Activated CD4-positive, alpha-beta T cell treated with anti-CD3 and anti-CD28 coated beads, Interleukin-2, Interleukin-6, amounts not matched to agents 100 ng/mL and 50 ng/mL, durations not matched to agents 16 hours and 8 hours (primary cell): ENCODE data around the gene HEBP2.
"Not testable (repeated sequence)": the region's sequence is repeated elsewhere in the genome, so short reads cannot be mapped to it uniquely, and the experiment has no call there.

Experiments
- DNase-seq: peaks from one replicate; pipeline ENCODE4 v3.0.0-alpha.2; 2020

HEBP2 gene

GRCh38 chr6:138424004-138424904 lies 20.2 kb downstream of the HEBP2 start:
- no peak for DNase-seq

GRCh38 chr6:138425256-138425655 lies 21.2 kb downstream of the HEBP2 start:
- DNase-seq = not testable (repeated sequence)

DNA sequence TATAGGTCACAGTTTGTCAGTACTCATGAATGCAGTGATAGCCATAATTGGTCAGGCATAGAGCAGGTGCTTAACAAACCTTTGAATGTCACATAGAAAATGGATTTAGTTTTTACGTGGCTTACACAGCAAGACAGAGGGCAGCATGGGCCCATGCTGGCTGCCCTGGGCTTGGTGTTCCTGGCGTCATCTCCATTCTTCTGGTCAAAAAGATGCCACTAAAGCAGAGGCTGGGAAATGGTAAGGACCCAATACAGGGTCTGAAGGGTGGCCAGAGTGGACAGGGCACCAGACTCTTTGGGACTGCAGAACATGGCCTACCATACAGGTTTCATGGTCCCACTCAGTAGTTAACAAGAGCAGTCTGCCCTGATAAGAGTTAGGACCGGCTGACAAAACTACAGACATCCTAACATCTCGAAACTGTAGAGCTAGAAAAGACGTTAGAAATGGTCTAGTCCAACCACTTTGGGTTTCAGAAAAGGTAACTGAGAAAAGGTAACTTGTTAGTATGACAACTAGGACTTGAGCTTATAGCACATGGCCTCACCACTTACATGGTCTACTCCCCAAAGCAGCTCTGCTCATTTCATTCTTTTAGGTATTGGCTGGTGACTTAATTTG lies 22.6 kb downstream of the HEBP2 start:
- no peak for DNase-seq

GRCh38 chr6:138427701-138428100 lies 23.7 kb downstream of the HEBP2 start:
- no peak for DNase-seq

DNA sequence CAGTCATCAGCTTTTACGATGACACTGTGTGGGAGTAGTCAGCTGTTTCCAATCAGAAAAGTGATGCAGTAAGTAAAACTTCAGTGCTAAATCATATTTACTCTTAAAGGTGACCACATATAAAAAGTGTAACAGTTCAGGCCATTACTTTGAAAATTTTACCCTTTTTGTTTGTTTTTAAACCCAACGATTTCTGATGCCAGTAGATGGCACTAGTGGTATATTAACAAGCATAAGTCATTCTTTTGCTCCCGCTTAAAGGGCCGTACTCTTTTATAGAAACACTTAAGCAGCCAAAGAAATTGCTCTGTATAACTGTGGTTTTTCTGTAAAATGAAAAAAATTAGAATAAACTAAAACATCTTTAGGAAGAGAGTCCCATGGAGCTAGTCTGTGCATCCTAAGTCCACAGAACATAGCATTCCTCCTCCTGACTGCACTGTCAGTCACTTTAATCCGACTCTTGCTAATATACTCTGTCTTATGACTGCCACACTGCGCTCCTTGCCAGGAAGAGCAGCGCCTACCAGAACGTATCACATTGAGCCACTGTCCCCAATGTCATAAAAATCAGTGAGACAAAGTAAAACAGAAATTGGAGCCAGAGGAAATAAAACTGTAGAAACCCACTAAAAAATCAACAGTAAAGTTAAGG lies 25.0 kb downstream of the HEBP2 start:
- peak; percentile 51 for DNase-seq

DNA sequence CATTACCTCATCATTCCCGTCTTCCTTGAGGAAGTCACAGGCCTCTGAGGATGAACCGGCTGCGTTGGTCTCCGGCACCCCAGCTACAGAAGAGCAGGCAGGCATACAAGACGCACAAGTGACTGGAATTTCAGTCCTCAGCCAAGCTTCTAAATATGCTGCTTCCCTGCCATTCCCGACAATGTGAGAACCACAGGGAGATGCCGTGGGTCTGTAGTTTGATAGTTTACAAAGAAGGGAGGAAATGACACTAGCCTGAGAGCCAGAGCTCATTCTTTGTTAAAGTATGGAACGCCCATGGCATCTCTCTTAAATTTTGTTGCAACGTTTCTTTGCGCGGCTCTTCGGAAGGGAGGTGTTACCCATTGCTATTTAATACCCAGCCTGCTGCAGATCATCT lies 25.7 kb downstream of the HEBP2 start:
- no peak for DNase-seq

DNA sequence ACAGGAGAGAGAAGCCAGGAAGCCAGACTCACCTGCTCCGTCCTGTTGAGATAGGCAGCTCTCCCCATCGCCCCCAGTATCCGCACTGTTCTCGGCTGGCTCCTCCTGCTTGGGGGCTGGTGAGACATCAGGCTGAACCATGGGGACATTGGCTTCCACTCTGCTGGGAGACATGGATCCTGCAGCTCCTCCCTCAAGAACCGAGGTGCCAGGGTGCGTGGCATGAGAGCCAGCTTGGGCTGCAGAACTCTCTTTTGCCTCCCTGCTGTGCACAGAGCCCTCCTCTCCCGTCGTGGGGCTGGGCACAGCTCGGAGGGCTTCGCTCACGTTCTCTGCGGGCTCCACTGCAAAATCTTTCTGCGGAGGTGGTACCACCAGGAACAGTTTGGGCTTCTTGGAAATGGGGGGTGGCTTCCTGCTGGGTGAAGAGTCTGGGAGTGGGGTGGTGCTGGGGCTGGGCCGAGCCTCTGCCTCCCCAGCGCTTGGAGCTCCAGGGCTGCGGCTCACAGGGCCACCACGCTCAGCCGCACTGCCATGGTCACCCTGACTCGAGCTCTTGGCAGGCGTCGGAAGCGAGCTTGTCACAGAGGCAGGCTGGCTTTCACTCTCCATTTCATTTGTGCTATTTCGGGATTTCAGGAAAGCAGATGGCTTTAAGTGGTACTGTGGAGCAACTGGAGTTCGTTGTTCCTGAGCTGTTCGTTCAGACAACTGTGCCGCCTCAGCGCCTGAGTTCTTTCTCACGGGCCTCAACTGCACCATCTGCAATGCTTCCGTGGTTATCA lies 26.5 kb downstream of the HEBP2 start:
- DNase-seq = no peak

GRCh38 chr6:138431256-138432062 lies 27.4 kb downstream of the HEBP2 start:
- DNase-seq = no peak

GRCh38 chr6:138432063-138432356 lies 28.0 kb downstream of the HEBP2 start:
- DNase-seq = no peak

DNA sequence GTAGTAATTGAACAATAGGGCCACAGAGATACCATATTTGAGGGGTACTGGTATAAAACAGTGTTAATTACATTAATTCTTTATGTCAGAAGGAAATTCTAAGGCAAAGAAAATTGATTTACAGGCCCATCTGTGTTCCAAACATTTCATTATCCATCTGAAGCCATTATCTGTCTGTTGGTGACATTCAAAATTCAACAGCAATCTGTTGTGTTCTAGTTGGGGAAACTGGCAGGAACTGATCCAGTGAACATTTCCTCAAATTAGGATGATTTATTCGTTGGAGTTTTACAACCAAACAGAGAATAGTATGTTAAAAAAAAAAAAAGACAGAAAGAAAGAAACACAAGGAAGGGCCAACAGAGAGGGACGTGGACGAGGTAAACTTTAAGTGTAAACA lies 30.1 kb downstream of the HEBP2 start:
- DNase-seq = no peak

DNA sequence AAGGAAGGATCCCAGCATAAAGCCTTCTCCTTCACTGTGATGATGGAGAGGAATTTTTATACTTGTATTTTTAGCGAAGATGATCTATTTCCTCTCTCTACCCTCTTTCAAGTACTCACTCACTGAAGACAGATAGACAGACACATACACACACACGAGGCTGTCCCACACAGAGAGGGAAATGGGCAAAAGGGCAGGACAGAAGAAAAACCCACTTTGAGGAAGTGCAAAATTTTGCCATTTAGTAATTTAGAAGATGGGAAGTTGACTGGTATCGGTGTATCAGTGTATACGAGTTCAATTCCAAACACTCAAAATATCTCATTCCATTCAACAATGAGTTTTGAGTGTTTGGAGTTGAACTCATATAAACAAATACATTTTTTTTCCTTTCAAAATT lies 30.9 kb downstream of the HEBP2 start:
- DNase-seq = no peak

DNA sequence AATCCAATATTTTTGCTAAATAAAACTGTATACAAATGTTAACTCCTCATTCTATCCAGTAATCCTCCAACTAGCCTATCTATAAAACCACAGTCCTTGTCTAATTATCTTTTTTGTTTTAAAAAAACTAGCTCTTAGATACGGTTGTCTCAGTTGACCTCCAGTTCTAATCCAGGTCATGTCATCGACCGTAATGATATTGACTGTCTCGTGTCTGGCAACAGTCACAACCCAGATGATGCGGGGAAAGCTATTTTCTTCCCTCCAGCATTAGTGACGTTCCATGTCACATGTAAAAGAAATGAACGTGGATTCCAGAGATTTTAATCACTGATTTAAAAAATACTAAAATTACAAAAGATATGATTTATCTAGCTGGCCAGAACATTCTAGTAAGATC lies 35.5 kb downstream of the HEBP2 start:
- no peak for DNase-seq

- DNase-seq = no peak
Observed at GRCh38 chr6:138440296-138440695, 36.3 kb downstream of the HEBP2 start.

DNA sequence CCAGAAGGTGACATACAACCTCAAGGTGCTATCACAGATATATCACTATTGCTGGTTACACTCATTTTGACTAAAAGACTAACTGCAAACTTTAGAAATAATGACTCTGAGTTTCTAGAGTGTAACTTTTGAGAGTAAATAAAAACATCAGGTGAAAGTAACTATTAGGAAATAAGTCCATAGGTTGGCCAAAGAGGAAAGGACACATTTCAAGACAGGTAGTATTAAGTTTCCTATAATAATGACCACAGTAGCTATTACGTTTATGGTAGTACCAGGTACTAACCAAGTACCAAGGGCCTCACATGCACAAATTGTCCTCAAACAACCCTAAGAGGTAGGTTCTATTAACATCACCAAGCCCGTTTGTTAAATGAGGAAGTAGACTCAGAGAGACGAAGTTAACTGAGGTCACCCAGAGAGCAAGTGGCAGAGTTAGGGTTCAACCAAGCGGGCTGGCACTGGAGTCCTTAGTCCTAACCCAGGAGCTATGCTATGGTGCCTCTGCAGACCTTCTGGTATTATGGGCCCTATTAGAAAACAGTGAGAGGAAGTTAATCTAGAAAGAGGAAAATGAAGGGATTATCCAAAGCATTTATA lies 36.8 kb downstream of the HEBP2 start:
- DNase-seq = no peak

GRCh38 chr6:138441965-138442364 lies 37.9 kb downstream of the HEBP2 start:
- no peak for DNase-seq

DNA sequence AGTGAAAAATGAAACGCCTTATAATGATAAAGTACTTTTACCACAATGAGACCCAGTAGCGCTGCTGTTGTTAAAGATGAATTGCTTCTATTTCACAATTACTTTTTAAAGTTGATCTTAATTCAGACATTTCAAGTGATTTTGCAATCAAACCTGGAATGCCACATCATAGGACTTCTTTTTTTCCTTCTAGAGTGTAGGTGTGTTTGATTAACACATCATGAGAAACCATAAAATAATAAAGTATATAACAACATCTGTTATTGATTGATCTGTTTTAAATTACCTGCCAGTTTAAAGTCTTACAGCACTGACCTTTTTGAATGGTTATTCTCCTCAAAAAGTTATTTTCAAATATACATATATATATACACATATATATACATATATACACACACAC lies 38.6 kb downstream of the HEBP2 start:
- no peak for DNase-seq

GRCh38 chr6:138443979-138444378 lies 40.0 kb downstream of the HEBP2 start:
- DNase-seq = no peak

- no peak for DNase-seq
Observed at GRCh38 chr6:138446821-138447220, 42.8 kb downstream of the HEBP2 start.

DNA sequence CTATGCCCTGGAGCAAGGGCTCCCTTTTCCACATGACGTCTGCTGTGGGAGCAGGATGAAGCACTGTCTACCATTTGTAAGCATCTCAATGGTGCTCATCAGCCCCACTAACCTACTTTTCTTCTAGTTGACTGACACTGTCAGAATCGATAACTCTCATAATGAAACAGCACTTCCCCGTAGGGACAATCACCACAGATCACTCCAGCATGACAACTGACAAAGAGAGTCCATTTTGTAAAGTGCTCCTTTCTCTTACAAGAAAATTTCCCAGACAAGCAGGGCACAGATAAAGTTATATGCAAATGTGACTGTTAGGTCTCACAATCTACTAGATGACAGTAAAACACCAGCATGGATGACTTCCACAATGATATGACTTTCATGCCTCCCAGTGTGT lies 46.4 kb downstream of the HEBP2 start:
- peak; percentile 42 for DNase-seq

DNA sequence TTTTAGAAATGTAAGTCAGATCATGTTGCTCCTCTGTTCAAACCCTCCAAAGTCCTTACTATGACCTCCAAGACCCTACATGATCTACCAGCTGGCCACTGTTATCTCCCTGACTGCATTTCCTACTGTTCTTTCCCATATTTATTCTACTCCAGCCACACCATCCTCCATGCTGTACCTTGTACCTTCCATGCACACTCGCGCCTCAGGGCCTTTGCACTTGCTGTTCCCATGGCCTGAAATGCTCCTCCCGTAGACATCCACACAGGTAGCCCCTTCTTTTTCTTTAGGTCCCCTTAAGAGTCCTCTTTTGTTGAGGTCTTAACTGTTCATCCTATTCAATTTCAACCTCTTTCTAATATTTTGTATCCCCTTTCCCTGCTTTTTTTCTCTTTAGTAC lies 47.0 kb downstream of the HEBP2 start:
- DNase-seq = no peak

GRCh38 chr6:138454981-138455706 lies 51.1 kb downstream of the HEBP2 start:
- peak; percentile 75 for DNase-seq
